Left kidney (tissue), 2 donors: ENCODE measurements around the gene AOAH. TPM values are rescaled to one million over a fixed set of nuclear protein-coding genes. Genes with fewer than 3 reads are reported as not detected.
A peak's percentile ranks its signal among the peaks of the same experiment; 100 is the strongest.
"Not testable (repeated sequence)": the region's sequence is repeated elsewhere in the genome, so short reads cannot be mapped to it uniquely, and the experiment has no call there.

Experiments
- DNase-seq: peaks from one replicate; pipeline ENCODE4 v3.0.0-alpha.2; 2013
- polyA plus RNA-seq: library from polyadenylated mRNA; unstranded; fragments of 120-200 nt; gene quantifications from one replicate; pipeline ENCODE4 v1.2.1, GENCODE V29; 2013; ENCODE audit not compliant: insufficient read length

AOAH gene
- polyA plus RNA-seq, 1 donor: 1.7 TPM

DNA sequence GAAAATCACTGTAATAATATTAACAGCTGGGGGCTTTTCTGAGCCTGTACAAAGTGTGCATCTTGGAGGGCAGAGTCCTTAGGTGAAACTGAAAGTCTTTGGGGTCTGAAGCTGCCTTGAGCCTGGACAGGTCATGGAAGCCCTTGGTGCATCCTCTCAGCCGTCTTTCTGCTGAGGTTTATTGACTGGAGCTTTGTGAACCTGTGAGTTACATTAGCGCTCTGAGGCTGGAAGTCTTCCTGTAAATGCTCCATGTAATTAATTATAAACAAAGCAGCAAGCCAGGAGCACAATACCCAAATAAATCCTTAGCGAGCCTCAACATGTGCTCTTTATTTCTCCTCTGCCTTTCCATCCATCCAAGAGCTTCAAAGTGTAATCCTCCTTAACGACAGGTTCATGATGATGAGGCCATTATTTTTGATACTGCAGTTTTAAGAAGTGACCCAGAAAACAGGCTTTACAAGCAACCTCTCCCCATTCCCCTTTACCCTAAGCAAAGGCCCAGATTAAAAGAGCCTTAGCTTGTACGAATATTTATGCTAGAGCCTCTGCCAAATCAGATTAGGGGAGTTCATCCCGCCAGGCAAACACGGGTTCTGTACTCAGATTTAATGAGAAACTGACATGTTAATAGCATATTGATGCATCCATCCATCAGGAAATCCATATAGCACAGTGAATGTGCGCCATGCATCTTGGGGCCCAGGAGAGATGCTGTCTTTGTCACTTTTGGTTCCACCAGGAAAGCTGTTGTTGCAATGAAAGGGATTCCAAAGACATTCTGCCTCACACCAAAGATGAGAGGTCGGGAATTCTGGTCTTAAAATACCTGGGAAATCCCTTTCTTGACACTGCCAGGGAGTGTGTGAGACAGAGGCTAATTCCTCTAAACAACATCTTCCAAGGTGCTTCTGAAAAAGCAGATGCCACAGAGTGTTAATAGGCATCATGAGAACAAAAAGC is 216.5 kb downstream of the AOAH start:
- DNase-seq: no peak

DNA sequence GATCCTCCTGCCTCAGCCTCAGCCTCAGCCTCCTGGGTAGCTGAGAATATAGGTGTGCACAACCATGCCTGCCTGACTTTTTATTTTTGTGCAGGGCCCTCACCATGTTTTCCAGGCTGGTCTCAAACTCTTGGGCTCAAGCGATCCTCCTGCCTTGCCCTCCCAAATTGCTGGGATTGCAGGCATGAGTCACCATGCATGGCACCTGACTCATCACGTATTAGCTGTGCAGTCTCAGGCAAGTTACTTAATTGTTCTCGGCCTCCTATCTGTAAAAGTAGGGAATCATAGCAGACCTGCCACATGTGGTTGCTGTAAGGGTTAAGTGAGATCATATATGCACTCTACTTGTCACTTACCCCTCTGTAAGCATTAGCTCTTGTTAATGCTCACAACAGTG is 217.5 kb downstream of the AOAH start:
- no peak for DNase-seq

DNA sequence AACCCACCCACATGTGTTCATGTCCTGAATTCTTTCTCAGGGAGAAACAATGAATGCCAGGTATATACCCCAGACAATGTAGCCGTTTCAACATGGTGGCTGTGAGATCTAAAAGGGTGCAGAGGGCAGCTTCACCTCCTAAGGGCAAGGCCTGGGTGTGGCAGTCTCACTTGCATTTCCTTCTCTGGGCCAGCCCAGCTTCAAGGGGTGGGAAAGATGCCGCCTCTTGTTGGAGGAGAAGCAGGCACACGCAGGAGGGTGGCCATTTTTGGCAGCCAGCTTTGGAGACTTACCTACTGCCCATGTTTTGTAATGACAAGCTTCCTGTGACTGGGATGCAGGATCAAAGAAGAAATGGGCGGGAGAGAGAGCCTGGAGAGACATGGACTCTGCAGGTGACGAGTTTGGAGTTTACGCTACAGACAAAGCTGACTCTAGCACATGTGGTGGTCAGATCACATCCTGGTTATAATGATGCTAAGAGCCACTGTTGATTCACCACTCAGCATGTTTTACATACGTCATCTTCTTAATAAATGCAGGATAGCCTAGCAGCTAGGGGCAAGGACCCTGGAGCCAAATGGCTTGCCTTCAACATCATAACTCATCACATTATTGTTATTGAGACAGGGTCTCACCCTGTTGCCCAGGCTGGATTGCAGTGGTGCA is 218.0 kb downstream of the AOAH start:
- DNase-seq: no peak

DNA sequence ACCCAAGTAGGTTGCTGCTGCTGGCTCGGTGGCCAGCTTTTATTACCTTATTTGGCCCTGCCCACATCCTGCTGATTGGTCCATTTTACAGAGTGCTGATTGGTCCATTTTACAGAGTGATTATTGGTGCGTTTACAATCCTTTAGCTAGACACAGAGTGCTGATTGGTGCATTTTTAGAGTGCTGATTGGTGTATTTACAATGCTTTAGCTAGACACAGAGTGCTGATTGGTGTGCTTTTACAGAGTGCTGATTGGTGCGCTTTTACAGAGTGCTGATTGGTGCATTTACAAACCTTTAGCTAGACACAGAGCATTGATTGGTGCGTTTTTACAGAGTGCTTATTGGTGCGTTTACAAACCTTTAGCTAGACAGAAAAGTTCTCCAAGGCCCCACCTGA is 219.7 kb downstream of the AOAH start:
- not testable (repeated sequence) for DNase-seq

DNA sequence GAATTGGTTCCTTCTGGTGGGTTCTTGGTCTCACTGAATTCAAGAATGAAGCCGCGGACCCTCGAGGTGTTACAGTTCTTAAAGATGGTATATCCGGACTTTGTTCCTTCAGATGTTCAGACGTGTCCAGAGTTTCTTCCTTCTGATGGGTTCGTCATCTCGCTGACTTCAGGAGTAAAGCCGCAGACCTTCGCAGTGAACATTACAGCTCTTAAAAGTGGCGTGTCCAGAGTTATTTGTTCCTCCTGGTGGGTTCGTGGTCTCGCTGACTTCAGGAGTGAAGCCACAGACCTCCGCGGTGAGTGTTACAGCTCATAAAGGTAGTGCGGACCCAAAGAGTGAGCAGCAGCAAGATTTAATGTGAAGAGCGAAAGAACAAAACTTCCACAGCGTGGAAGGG is 220.1 kb downstream of the AOAH start:
- not testable (repeated sequence) for DNase-seq

DNA sequence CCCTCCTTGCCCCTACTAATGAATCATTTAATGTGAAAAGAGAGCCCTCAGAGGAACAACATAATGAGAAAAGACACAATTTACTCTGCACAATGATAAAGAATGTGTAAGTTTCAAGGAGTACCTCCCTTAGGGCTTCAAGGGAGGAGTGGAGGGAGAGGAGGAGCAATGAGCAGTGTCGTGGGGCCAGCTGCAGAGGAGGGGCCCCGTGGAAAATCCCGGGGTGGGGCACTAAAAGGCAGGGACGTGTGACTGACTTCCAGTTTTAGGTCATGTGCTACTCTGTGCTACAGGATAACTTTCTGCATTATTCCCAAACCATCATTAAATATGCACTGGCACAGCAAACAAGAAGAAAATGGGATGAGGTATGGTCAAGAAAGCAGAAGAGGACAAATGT is 226.5 kb downstream of the AOAH start:
- no peak for DNase-seq

DNA sequence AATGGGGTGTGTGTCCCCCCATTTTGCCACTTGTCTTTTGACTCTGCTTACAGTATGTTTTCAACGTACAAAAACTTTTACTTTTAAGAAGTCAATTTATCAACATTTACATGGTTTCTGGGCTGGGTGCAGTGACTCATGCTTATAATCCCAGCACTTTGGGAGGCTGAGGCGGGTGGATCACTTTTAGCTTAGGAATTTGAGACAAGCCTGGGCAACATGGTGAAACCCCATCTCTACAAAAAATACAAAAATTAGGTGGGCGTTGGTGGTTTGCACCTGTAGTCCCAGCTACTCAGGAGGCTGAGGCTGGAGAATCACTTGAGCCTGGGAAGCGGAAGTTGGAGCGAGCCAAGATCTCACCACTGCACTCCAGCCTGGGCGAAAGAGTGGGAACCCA is 227.1 kb downstream of the AOAH start:
- not testable (repeated sequence) for DNase-seq

DNA sequence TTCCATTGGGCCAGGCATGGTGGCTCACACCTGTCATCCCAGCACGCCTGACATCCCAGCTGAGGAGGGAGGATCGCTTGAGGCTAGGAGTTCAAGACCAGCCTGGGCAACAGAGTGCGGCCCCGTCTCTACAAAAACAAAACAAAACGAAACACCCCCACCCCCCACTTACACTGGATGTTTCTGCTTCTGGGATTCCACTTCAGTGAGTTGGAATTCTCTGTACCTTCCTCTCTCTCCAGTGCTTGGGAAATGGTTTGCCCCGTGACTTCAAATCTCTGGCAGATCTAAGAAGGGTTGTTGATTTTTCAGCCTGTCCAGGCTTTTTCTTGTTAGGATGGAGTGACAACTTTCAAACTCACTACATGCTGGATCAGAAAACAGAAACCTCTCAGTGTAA is 227.7 kb downstream of the AOAH start:
- DNase-seq: no peak

DNA sequence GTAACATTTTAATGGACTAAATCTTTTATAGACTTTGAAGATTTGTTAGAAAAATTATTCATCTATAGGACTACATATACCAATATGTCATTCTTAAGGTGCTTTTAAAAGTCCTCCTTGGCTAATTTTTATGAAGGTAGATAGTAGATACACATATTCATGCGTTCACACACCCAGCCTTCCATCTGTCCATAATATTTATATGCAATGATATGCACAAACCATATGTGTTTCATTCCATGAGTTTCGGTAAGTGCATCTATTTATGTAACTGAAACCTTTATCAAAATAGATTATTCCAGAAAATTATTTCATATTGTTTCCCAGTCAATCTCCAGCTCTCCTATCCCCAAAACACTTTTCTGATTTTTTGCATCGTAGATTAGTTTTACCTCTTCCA is 233.0 kb downstream of the AOAH start:
- no peak for DNase-seq

DNA sequence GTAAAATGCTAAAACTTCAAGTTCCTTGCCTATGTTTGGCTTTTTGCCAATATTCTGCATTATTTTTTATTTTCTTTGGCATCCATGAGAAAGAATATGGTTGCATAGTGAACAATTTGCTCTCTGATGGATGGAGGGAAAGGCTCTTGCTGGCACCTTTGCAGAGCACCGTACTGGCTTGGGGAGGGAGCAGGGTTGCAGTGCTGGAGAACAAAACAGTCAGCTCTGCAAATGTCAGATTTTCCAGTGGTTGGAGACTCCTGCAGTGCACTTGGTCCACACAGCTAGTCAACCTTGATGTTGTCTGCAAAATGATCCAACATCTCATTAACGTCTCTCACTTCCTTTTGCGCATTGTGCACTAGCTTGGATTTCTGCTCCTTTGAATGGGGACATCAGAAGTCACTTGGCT is 233.9 kb downstream of the AOAH start:
- no peak for DNase-seq

DNA sequence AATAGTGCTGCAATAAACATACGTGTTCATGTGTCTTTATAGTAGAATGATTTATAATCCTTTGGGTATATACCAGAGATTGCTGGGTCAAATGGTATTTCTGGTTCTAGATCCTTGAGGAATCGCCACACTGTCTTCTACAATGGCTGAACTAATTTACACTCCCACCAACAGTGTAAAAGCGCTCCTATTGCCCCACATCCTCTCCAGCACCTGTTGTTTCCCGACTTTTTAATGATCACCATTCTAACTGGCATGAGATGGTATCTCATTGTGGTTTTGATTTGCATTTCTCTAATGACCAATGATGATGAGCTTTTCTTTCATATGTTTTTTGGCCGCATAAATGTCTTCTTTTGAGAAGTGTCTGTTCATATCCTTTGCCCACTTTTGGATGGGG is 235.6 kb downstream of the AOAH start:
- not testable (repeated sequence) for DNase-seq

DNA sequence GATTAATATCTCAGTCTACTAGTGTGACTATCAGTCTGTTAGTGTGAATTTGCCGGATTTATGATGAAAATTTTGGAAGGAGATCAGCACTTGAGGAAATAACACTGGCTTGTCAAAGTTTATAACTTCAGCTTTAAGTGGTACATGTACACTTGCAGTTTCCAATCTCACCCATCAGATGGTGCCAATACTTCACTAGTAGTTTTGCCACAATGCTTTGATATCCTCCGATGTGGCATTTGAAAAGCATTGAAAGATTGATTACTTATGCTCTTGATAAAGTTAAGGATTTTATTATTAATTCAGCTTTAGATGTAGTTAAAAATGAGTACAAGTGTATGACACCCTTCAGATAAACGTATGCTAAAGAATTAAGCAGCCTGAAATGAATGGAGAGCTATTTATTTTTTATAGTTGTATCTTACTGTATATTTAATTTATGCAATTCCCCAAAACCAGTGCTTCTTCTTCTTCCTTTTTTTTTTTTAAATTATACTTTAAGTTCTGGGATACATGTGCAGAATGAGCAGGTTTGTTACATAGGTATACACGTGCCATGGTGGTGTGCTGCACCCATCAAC is 236.4 kb downstream of the AOAH start:
- peak; percentile 47 for DNase-seq

DNA sequence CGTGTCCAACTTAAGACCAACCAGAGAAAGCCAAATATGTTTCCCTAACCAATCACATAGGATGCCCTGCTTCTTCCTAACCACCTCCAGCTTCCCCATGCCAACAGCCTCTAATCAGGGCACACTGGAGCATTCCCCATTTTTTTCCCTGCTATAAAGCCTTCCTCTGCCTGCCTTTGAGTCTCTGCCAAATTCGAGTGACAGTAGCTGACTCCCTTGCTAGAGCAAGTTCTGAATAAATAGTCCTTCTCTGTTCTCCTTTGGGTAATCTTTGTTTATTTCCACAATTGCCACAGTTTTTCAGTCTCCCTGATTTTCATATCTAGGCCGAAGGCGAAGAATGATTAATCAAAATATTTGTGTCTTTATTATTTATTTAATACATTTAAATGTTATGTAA is 238.0 kb downstream of the AOAH start:
- DNase-seq: no peak

DNA sequence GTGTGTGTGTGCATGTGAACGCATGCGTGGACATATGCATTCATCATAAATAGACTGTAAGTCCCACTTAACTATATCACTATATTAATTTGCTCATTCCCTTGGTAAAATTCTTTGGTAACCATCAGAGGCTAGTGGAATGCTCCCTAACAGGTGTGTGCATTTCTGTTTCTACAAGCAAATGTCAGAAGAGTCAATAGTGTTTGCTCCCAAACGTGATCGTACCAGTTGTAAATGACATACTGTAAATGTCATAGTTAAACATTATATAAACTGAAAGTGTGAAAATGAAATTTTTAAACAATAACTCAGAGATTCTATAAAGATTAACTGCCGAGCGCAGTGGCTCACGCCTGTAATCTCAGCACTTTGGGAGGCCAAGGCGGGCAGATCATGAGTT is 240.0 kb downstream of the AOAH start:
- DNase-seq: no peak

DNA sequence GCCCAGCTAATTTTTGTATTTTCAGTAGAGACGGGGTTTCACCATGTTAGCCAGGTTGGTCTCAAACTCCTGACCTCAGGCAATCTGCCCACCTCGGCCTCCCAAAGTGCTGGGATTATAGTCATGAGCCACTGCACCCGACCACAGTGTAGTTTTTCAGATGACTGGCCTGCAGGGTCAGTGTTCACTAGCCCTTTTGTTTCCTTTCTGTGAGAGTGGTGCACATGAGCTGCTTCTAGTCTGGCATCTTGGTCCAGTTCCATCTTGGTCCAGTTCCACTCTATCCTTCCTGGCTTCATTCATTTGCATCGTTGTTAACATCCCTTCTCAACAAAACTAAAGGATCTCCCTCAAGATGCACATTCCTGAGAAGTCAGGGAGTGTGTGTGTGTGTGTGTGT is 240.4 kb downstream of the AOAH start:
- DNase-seq: not testable (repeated sequence)

DNA sequence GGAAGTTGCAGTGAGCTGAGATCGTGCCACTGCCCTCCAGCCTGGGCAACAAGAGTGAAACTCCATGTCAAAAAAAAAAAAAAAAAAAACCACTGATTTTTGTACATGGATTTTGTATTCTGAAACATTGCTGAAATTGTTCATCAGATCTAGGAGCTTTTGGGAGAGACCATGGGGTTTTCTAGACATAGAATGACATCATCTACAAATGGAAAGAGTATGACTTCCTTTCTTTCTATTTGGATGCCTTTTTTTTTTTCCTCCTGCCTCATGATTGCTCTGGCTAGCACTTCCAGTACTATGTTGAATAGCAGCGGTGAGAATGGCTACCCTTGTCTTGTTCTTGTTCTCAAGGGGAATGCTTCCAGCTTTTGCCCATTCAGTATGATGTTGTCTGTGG is 245.5 kb downstream of the AOAH start:
- no peak for DNase-seq

DNA sequence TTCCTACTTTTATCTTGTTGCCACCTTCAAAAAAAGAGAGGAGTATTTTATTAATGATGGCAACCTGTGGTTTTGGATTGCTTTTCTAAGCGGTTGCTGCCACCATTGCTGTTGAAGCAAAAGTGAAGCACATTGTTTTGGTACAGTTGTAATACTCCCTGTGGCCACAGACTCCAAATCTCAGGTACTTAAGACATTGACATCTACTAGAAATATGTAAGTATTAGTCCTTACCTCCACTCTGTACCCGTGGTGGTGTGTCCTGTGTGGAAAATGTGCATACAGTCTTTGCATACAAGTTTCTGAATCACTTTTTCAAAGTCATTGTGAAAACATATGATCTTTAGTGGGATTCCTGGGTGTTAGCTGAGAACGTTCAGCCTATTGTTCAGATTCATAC is 248.9 kb downstream of the AOAH start:
- no peak for DNase-seq

DNA sequence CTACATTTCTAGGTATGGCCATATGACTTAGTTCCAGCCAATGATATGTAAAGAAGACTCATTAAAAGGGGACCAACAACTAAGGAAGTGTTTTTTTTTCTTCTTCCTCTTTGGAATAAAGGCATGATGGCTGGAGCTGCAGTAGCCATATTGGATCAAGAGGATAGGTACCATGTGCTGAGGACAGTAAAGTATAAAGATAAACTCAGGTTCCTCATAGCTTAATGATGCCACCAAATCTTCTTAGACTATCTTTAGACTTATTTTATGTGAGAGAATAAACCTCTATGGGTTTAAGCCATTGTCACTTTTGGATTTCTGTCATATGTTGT is 249.3 kb downstream of the AOAH start:
- DNase-seq: no peak

DNA sequence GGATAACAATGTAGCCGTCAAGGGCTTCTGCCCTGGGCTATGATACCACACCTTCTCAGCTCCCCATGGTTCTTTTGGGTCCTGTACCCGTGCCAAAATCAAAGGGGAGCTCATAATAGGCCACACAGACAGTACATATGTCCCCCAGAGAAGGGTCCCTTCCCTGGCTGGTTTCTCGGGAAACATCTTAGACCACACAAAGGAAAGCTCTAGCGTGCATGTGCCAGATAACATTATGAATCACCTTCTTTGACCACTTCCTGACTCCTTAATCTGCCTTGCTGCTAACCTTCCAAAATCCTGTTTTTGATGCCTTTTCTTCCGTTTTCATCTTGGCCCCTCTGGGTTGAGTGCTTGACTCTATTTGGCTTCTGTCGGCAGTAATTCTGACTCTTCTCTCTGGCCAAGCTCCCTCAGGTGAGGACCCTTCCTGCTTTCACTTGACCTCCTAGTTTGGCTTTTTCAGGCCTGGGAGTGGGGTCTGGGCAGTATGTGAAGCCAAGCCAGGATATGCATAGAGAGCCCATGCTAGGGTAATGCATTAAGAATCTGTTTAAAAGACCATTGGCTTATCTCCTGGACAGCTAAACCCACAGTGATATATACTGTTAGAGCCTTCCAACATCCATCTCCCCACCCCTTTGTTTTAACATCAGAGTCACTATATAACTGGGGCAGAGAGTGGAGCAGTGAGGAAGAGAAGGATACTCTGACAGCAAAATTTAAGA is 249.8 kb downstream of the AOAH start:
- DNase-seq: no peak

DNA sequence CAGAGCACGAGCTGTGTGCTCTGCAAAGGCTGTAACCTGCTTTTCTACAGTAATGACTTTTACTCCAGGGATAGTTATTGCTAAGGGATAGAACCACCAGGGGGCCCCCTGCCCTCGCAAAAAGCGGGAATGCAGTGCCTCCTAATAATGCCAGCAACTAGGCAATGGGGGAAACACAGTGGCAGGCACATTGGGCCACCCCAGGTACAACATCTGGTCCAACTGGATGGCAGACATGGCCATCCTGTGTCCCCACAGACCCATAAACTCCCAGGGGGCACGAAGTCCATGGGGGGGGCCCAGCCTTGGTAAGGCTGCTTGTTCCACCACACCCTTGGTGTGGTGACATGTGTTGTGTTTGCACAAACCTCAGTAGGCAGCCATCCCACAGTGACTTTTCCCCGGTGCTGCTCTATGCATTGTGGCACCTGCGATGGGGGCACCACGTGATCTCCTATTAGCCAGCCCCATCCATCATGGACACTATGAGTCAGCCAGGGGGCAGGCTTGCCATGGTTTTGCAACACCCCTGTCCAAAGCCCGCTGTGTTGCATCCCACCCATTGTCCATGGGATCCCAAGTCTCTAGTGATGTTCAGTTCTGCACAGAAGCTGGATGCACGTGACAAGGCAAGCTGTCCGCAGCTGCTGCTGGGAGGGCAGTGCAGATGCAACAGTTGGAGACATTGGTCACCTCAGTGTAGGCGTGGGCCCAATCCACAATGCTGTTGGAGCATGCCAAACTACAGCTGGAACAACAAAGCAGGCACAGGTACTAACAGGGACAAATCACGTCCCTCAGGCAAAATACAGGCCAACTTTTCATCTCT is 250.6 kb downstream of the AOAH start:
- no peak for DNase-seq

DNA sequence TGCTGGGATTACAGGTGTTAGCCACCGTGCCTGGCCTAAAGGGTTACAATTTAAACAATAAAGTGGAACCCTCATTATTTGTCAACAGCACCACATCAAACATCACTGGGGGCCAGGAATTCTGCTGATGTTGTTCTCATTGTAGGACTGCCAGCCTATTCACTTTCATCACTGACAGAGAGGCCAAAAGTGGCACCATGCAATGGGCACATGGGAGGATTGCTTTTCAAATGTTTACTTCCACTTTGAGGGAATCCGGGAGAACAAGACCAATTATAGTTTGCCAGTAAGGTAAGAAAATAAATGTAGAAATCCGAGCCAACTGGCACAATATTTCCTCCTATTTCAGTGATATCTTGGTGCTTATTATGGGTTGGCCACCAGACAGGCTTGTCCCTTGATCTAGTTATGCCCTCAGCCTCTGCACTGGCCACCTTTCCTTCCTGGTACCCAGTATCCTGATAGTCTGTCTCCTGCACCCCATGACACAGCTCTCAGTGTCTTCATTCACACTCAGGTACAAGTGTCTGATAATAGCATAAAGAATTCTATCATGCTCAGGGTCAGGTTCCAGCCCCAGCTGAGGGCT is 252.1 kb downstream of the AOAH start:
- no peak for DNase-seq
